NCI-H524 (cell line): ENCODE results near the gene FTCDNL1.

Source experiments
- DNase-seq, 2 experiments: peaks; one replicate each; lab custom pipeline; 2025; lab: John Stamatoyannopoulos, UW

FTCDNL1 gene

DNA sequence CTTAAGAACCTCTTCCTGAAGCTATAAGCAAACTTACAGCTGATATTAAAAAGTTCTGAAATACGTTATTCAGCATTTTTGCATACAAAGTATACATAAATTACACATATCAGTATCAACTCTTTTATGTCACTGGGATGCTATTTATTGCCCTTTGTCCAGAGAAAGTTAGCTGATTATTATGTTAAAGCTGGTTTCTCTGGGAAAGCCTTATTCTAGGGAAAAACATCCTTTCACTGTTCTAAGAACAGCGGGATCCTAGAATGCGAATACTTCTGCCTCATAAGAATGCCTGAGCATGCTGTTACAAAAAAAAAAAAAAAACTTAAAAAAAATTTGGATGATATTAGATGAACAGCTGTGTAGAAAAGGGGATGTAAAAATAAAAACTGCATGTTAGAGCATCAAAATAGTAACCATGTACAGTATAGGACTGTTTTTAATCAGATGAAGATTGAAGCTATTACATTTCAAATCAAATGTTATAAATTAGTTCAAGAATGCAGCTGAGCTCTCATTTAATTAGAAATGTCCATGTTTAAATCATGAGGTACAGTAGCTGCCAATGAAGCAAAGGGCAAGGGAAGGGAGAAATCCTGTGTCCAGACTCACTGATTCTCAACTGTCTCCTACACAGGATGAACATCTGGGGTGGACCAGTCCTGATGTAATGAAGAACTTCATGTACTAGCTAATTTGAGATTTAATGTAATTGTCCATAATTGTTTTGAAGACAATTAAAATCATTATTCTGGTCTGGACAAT is 8.2 kb downstream of the FTCDNL1 start:
- DNase-seq = no peak

GRCh38 chr2:199841409-199841808 is 9.6 kb downstream of the FTCDNL1 start:
- DNase-seq = no peak

GRCh38 chr2:199838399-199838798 is 12.6 kb downstream of the FTCDNL1 start:
- DNase-seq = no peak

GRCh38 chr2:199836943-199837342 is 14.0 kb downstream of the FTCDNL1 start:
- no peak for DNase-seq

DNA sequence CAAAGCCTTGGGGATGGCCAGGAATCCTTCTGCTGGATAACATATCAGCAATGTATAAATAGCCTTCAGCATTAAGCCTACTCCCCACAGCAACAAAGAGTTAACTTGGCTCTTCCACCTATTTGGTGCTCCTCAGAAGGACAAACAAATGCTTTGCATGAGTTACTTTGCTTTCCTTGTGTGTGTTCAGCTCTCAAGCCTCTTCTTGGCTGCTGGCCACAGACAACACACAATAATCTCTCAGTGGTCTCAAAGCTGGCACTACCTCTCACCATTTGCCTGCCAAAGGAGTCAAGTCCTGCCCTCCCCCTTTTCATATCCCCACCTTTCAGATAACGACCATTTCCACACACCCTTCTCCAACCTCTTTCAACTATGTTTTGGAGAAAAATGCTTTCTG is 17.5 kb downstream of the FTCDNL1 start:
- no peak for DNase-seq

DNA sequence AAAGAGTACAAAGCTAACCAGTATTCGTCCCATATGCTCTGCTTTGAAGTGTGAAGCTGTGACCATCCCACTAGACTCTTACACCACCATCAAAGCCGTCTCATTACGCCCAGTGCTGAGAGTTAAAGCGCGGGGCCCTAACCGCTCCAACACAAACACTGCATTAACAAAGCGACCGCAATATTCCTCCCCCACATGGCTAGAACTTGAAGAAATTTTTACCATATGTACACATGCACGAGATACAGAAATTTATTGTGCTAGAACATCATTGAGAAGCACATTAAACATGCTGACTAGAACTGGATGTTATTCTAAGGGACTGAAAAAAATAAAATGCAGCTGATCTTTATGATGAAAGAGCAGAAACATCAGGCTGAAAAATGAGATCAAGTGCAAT is 20.5 kb downstream of the FTCDNL1 start:
- DNase-seq = no peak

GRCh38 chr2:199829628-199830027 is 21.4 kb downstream of the FTCDNL1 start:
- no peak for DNase-seq

- no peak for DNase-seq
These were observed 31.2 kb downstream of the FTCDNL1 start for GRCh38 chr2:199819746-199820145.

GRCh38 chr2:199818754-199819153 is 32.2 kb downstream of the FTCDNL1 start:
- no peak for DNase-seq

GRCh38 chr2:199818026-199818425 is 33.0 kb downstream of the FTCDNL1 start:
- no peak for DNase-seq

DNA sequence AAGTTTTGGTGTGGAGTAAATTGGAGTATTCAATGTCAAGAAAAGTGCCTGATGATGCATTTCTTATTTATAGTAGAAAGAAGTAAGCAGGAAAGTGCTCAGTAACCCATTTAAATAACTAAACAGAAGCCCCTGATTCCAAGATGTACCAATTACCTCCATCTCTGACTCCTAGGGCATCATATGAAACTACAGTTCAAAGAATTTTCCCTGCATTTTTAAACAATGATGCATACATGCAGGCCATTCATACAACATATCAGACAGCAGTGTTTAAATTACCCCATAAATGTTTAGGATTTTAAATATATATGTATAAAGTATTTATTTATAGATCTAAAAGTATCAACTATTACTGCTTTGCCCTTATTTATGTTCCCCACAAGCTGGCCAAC is 36.2 kb downstream of the FTCDNL1 start:
- no peak for DNase-seq

DNA sequence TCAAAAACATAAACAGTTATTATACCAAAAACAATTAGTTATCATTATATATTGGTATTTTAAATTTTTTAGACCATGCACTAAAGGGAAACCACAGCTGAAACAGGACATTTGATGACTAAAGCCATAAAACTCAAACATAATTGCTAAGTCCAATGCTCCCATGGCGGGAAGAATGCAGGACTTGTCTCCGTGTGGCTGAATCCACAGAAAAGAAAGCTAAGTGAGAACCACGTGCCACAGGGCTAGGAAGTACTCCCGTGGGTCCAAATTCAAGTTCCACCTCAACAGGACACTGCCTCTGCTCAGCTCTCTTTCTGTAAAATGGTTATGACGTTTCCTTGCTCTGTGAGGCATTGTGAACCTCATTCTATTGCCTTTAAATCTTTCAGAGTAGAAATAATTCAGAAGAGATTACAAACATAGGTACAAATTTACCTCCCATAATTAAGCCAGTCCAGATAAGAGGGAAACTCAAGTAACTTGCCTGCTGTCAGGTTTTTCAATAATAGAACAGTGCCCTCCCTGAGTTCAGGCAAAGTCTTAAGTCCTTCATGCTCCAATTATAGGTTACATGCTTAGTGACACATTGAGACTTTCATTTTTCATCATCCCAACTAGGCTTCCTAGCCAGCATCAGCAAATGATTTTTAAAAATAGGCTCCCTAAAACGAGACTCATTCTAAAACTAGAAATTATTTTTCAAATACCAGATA is 36.7 kb downstream of the FTCDNL1 start:
- DNase-seq = no peak

- no peak for DNase-seq
These were observed 38.5 kb downstream of the FTCDNL1 start for GRCh38 chr2:199812493-199812892.

- no peak for DNase-seq
These were observed 39.6 kb downstream of the FTCDNL1 start for GRCh38 chr2:199811346-199811745.

- DNase-seq = no peak
These were observed 40.4 kb downstream of the FTCDNL1 start for GRCh38 chr2:199810422-199811171.

GRCh38 chr2:199807966-199808365 is 43.0 kb downstream of the FTCDNL1 start:
- DNase-seq = no peak

- no peak for DNase-seq
These were observed 44.8 kb downstream of the FTCDNL1 start for GRCh38 chr2:199806179-199806578.

- DNase-seq = peak in 1 of 2 experiments; percentile 31
These were observed 46.2 kb downstream of the FTCDNL1 start for GRCh38 chr2:199804831-199805230.

GRCh38 chr2:199798831-199799580 is 52.0 kb downstream of the FTCDNL1 start:
- no peak for DNase-seq

GRCh38 chr2:199797431-199798403 is 53.3 kb downstream of the FTCDNL1 start:
- DNase-seq = peak in 1 of 2 experiments; percentile 19

GRCh38 chr2:199792381-199792780 is 58.6 kb downstream of the FTCDNL1 start:
- DNase-seq = no peak
